Measurements from ENCODE around the gene TCF7L2.

DNA sequence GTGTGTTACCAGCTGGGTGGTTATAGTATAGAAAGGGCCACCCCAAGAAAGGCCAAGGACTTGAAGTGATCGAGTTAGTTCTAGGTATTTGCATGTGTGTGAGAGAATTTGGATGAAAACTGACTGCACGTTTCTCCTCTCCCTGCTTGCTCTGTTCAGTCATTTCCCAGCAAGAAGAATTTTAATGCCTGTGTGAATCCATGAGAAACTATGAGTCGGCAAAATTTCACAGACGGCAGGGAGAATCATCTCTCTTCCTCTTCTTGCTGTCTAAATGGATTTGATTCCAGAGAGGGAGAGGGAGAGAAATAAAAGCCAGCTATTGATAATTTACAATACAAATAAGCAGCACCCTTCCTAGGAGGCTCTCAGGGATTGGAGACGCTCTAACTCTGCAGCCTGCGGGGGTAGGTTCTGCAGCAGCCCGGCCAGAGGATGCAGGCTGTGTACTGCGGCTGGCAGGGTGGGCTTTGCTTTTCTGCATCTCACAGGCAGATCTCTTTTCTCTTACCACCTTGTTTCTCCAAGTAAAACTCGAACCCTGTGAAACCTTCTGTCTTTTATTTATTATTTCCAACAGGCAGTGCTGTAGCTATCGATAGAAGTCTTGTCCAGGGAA is 183.6 kb downstream of the TCF7L2 start:
- TF ChIP-seq EZH2phosphoT487 (IDR thresholded peaks at IDR 0.05; ENCODE audit: borderline replicate concordance, low read depth, low read length), result no peak
- TF ChIP-seq, protein P1, sequence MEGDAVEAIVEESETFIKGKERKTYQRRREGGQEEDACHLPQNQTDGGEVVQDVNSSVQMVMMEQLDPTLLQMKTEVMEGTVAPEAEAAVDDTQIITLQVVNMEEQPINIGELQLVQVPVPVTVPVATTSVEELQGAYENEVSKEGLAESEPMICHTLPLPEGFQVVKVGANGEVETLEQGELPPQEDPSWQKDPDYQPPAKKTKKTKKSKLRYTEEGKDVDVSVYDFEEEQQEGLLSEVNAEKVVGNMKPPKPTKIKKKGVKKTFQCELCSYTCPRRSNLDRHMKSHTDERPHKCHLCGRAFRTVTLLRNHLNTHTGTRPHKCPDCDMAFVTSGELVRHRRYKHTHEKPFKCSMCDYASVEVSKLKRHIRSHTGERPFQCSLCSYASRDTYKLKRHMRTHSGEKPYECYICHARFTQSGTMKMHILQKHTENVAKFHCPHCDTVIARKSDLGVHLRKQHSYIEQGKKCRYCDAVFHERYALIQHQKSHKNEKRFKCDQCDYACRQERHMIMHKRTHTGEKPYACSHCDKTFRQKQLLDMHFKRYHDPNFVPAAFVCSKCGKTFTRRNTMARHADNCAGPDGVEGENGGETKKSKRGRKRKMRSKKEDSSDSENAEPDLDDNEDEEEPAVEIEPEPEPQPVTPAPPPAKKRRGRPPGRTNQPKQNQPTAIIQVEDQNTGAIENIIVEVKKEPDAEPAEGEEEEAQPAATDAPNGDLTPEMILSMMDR (conservative IDR thresholded peaks at IDR 0.05; ENCODE audit: low read length), result no peak
